PFSK-1 (cell line): ENCODE measurements around the gene SLC22A3.

Experiments used
- FOXP2 ChIP-seq: optimal IDR thresholded peaks from 2 replicates; pipeline ENCODE3; 2011; ENCODE audit warnings: borderline replicate concordance, control low read depth, inconsistent platforms; ENCODE audit not compliant: insufficient read depth; ENCODE audit errors: extremely low read length, extremely low read depth
- POLR2AphosphoS5 ChIP-seq: IDR thresholded peaks from 2 replicates; pipeline ENCODE4 v1.6.1; 2012; ENCODE audit warnings: low read depth, mild to moderate bottlenecking, control low read depth, low read length, moderate library complexity
- REST ChIP-seq, 2 experiments: IDR thresholded peaks; 2 replicates each; pipeline versions ENCODE4 v1.6.1 to v1.8.0; 2011 to 2012; ENCODE audit warnings: low read depth in 2 of 2, low read length in 2 of 2, control low read depth in 1 of 2, inconsistent platforms in 1 of 2, mild to moderate bottlenecking in 1 of 2, moderate library complexity in 1 of 2; ENCODE audit not compliant: insufficient read depth in 1 of 2
- SIN3A ChIP-seq: IDR thresholded peaks from 2 replicates; pipeline ENCODE4 v1.6.1; 2012; ENCODE audit warnings: mild to moderate bottlenecking, low read length, moderate library complexity, borderline replicate concordance; ENCODE audit not compliant: insufficient read depth
- TAF1 ChIP-seq: IDR thresholded peaks from 2 replicates; pipeline ENCODE4 v1.6.1; 2012; ENCODE audit warnings: low read length, control low read depth, borderline replicate concordance; ENCODE audit not compliant: insufficient read depth

SLC22A3 gene

GRCh38 chr6:160429620-160429895 lies 81.4 kb downstream of the SLC22A3 start:
- TF ChIP-seq POLR2AphosphoS5, result no peak
- no peak for TF ChIP-seq REST (IDR thresholded peaks at IDR 0.05; ENCODE audit: insufficient read depth in 1 of 2, low read depth in 2 of 2, low read length in 2 of 2)
- no peak for TF ChIP-seq SIN3A
- TF ChIP-seq TAF1, result no peak
- TF ChIP-seq FOXP2, result no peak

GRCh38 chr6:160430203-160430602 lies 82.0 kb downstream of the SLC22A3 start:
- TF ChIP-seq SIN3A (no peak), POLR2AphosphoS5 (no peak), FOXP2 (no peak), TAF1 (no peak), REST (IDR thresholded peaks at IDR 0.05; ENCODE audit: insufficient read depth in 1 of 2, low read depth in 2 of 2, low read length in 2 of 2) (no peak)

GRCh38 chr6:160430751-160431150 lies 82.6 kb downstream of the SLC22A3 start:
- TF ChIP-seq TAF1 (no peak), REST (IDR thresholded peaks at IDR 0.05; ENCODE audit: insufficient read depth in 1 of 2, low read depth in 2 of 2, low read length in 2 of 2) (no peak), POLR2AphosphoS5 (no peak), SIN3A (no peak), FOXP2 (no peak)

GRCh38 chr6:160431226-160431625 lies 83.0 kb downstream of the SLC22A3 start:
- TF ChIP-seq FOXP2, result no peak
- no peak for TF ChIP-seq POLR2AphosphoS5
- TF ChIP-seq SIN3A, result no peak
- no peak for TF ChIP-seq REST (IDR thresholded peaks at IDR 0.05; ENCODE audit: insufficient read depth in 1 of 2, low read depth in 2 of 2, low read length in 2 of 2)

DNA sequence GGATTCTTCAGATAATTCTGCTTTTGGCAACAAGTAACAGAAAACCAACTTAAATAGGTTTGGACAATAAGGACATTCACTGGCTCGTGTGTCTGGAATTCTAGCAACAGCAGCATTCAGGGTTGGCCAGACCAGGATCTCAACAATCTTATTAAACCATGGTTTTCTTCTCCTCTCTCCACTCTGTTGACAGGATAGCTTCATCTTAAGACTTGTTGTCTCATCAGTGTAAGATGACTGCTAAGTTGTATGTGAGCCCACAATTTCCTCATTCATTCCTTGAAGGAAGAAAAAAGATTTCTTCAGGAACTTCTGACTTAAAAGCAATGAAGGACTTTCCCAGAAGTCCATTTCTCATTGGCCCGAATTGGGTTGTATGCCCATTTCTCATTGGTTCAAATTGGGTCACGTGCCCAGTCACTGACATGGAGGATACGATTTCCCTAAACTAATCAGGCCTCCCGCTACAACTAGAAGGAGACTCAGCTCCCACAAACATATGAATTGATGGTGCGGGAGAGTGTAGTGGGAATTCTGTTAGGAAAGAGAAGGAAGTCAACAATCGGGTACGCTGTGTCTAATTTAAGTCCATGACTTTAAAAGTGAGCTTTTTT lies 83.7 kb downstream of the SLC22A3 start:
- TF ChIP-seq SIN3A, result no peak
- no peak for TF ChIP-seq TAF1
- no peak for TF ChIP-seq REST (IDR thresholded peaks at IDR 0.05; ENCODE audit: insufficient read depth in 1 of 2, low read depth in 2 of 2, low read length in 2 of 2)
- no peak for TF ChIP-seq POLR2AphosphoS5
- TF ChIP-seq FOXP2, result no peak
